Mucosa of rectum (tissue), 2 donors: Measurements from ENCODE around the gene FGFBP2.

Experiments used
- H3K27ac ChIP-seq, 2 donors: one replicate each; pipeline ENCODE4 v1.7.0; 2013; ENCODE audit warnings: inconsistent platforms in 2 of 2, low read depth in 2 of 2, low read length in 2 of 2
- H3K27me3 ChIP-seq, 2 donors: one replicate each; pipeline ENCODE4 v1.7.0; 2013; ENCODE audit warnings: low read length in 2 of 2; ENCODE audit not compliant: control insufficient read depth in 2 of 2, insufficient read depth in 2 of 2
- H3K36me3 ChIP-seq, 2 donors: one replicate each; pipeline ENCODE4 v1.7.0; 2013; ENCODE audit warnings: low read length in 2 of 2; ENCODE audit not compliant: control insufficient read depth in 2 of 2, insufficient read depth in 2 of 2
- H3K4me1 ChIP-seq, 2 donors: one replicate each; pipeline ENCODE4 v1.7.0; 2013; ENCODE audit warnings: low read length in 2 of 2, mild to moderate bottlenecking in 1 of 2; ENCODE audit not compliant: control insufficient read depth in 2 of 2, insufficient read depth in 2 of 2
- H3K4me3 ChIP-seq, 2 donors: one replicate each; pipeline ENCODE4 v1.7.0; 2013; ENCODE audit warnings: low read length in 2 of 2
- H3K9ac ChIP-seq, 2 donors: one replicate each; pipeline ENCODE4 v1.7.0; 2013; ENCODE audit warnings: low read length in 2 of 2, low read depth in 1 of 2, mild to moderate bottlenecking in 1 of 2
- H3K9me3 ChIP-seq, 2 donors: one replicate each; pipeline ENCODE4 v1.7.0; 2013; ENCODE audit warnings: low read length in 2 of 2; ENCODE audit not compliant: control insufficient read depth in 2 of 2
- donor health status: healthy.
- donor health status: Normal muscosa, but diverticular disease.

FGFBP2 gene

DNA sequence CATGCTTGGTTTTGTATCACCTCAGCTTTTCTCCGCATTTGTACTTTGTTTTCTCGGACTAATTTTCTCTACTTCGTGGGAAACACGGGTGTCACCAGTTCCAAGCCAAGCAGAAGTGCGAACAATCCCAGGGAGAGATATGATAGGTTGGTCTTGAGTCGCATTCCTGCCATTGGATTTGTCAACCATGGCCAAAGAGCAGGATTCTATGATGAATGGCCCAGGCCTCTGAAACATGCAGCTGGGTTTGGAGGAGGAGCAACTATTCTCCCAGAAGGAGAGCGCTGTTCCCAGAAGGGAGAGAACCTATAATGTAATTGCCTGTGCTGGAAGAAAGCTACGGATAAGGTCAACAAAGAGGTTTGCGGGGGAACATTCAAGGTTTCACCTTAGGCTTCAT is 14.1 kb downstream of the FGFBP2 start:
- Histone ChIP-seq H3K4me1 (no peaks in the 10 kb centered on the region), H3K9ac (no peak overlapping the region), H3K9me3 (no peaks in the 10 kb centered on the region), H3K27ac (no peak overlapping the region), H3K36me3 (no peaks in the 10 kb centered on the region), H3K27me3 (no peaks in the 10 kb centered on the region), H3K4me3 (no peak overlapping the region)

DNA sequence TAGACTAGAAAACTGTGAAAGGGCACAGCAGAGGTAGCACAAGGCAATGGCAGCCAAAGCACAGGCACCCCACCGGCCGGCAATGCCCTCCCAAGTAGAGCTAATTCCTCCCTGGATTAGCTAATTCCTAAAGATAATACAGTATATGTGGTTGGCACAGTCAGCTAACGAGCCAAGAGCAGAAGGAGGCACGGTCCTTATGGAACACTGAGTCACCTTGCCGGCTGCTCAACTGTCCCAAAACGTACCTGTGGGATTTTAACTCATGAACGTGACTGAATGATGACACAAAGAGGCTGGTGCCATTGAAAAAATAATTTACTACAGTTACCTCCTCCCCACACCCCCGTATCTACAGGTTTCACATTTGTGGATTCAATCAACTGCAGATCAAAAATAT is 15.3 kb downstream of the FGFBP2 start:
- Histone ChIP-seq H3K27me3 (no peaks in the 10 kb centered on the region), H3K9ac (no peak overlapping the region), H3K27ac (no peak overlapping the region), H3K9me3 (no peaks in the 10 kb centered on the region), H3K4me3 (no peak overlapping the region), H3K4me1 (no peaks in the 10 kb centered on the region), H3K36me3 (no peaks in the 10 kb centered on the region)

- H3K9ac ChIP-seq: no peak overlapping the region
- no peaks in the 10 kb centered on the region for H3K4me1 ChIP-seq
- no peak overlapping the region for H3K27ac ChIP-seq
- no peaks in the 10 kb centered on the region for H3K36me3 ChIP-seq
- no peaks in the 10 kb centered on the region for H3K9me3 ChIP-seq
- H3K4me3 ChIP-seq: no peak overlapping the region
- no peaks in the 10 kb centered on the region for H3K27me3 ChIP-seq
Measured at GRCh38 chr4:15945516-15945915, 17.5 kb downstream of the FGFBP2 start.

- Histone ChIP-seq H3K27me3 (no peaks in the 10 kb centered on the region), H3K27ac (no peak overlapping the region), H3K4me1 (no peaks in the 10 kb centered on the region), H3K9me3 (no peaks in the 10 kb centered on the region), H3K4me3 (no peak overlapping the region), H3K9ac (no peak overlapping the region), H3K36me3 (no peaks in the 10 kb centered on the region)
Measured at GRCh38 chr4:15944895-15945294, 18.1 kb downstream of the FGFBP2 start.

DNA sequence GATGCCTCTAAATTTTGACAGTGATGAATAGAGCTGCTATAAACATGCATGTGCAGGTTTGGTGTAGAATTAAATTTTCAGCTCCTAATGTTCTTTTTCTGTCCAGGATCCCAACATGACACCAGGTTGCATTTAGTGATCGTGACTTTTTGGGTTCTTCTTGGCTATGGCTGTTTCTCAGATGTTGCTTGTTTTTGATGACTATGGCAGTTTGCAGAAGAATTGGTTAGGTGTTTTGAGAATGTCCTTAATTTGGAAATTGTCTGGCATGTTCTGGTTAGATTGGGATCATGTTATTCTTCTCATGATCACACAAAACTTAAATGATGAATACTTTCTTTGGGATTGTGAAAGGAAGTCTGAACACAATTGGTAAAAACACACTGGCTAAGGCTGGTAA is 20.7 kb downstream of the FGFBP2 start:
- peaks cover 7 to 14% of the 10 kb centered on the region in 2 donors for H3K4me1 ChIP-seq
- no peaks in the 10 kb centered on the region for H3K27me3 ChIP-seq
- H3K36me3 ChIP-seq: no peaks in the 10 kb centered on the region
- no peak overlapping the region for H3K9ac ChIP-seq
- no peak overlapping the region for H3K27ac ChIP-seq
- no peaks in the 10 kb centered on the region for H3K9me3 ChIP-seq
- H3K4me3 ChIP-seq: no peak overlapping the region

GRCh38 chr4:15938640-15939039 is 24.3 kb downstream of the FGFBP2 start, which contains the start of gene FGFBP1:
FGFBP1 (minus strand) TSS chr4:15938740; CDS start chr4:15936632, 2,108 bp downstream.
- Histone ChIP-seq H3K4me3 (peak within 1 kb of the TSS; percentile 11 to 22), H3K4me1 (peaks cover 8 to 26% of the 10 kb centered on the region in 2 donors), H3K9me3 (no peaks in the 10 kb centered on the region), H3K27ac (peak within 1 kb of the TSS; percentile 77 to 78), H3K9ac (peak within 1 kb of the TSS in 1 of 2 donors; percentile 58), H3K27me3 (no peaks in the 10 kb centered on the region), H3K36me3 (no peaks in the 10 kb centered on the region)

DNA sequence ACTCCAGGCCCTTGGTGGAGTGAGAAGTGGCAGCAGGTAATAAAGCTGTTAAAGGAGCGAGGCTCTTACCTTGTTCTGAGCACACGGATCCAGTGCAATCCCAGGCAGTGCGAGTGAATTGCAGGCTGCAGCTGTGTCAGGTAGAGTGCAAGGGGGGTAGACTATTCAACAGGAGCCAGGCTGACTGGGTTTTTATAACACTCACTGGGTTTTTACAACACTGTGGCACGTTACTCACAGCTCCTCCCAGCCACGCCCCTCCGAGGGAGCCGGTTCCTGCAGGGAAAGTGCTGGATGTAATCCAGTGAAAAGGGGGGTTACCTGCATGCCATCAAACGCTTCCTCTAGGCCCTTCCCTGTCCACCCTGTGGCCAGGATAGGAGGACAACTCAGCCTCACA is 24.8 kb downstream of the FGFBP2 start:
- Histone ChIP-seq H3K9ac (peak overlapping the region in 1 of 2 donors; percentile 58), H3K4me1 (peaks cover 8 to 26% of the 10 kb centered on the region in 2 donors), H3K9me3 (no peaks in the 10 kb centered on the region), H3K27me3 (no peaks in the 10 kb centered on the region), H3K4me3 (peak overlapping the region in 1 of 2 donors; percentile 22), H3K36me3 (no peaks in the 10 kb centered on the region), H3K27ac (peak overlapping the region; percentile 77 to 78)

GRCh38 chr4:15936495-15936894 is 26.5 kb downstream of the FGFBP2 start:
- no peaks in the 10 kb centered on the region for H3K36me3 ChIP-seq
- H3K4me3 ChIP-seq: peak overlapping the region in 1 of 2 donors; percentile 19

DNA sequence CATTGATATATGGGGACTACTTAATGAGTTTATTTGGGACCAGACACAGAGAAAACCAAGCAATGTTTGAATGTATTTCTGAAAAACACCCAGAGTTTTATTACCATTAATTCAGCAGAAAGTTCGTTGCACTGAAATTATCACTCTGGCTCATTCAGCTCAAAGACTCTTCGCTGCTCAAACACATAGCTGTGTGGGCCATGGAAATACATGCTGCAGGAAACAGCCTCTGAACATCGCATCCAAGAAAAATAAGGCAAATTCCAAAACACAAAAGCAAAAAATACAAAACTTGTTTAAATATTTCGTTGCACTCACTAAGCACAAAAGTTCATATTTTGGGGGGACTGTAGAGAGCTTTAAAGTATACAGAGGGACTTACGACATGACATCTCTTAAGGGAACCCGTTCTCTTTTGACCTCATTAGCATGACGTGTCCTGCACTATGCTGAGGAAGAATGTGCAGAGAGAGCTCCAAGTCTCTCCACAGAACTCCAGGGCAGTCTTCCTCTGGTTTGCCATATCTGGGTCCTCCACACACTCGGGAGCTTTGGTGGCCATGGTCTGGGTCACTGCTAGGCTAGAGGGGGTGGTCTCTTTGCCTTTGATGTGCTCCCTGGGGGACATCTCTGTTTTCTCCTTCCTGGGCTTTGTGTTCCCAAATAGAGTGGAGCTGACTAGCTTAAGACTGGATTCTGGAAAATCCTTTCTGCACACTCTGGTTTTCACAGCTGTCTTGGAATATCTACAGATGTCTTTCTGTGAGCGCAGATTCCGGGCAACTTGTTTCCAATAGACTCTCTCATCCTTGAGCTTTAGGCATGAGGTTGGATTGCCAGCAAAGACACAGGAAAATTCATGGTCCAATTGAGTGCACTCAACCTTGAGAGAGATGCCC is 27.2 kb downstream of the FGFBP2 start:
- H3K9ac ChIP-seq: no peak overlapping the region
- H3K27me3 ChIP-seq: no peaks in the 10 kb centered on the region
- peaks cover 8 to 26% of the 10 kb centered on the region in 2 donors for H3K4me1 ChIP-seq
- H3K36me3 ChIP-seq: no peaks in the 10 kb centered on the region
- H3K4me3 ChIP-seq: no peak overlapping the region
- H3K9me3 ChIP-seq: no peaks in the 10 kb centered on the region
- H3K27ac ChIP-seq: no peak overlapping the region

More at GRCh38 chr4:15936495-15936894, 26.5 kb downstream of the FGFBP2 start:
- peak overlapping the region in 1 of 2 donors; percentile 6 for H3K27ac ChIP-seq
- no peaks in the 10 kb centered on the region for H3K9me3 ChIP-seq
- H3K9ac ChIP-seq: peak overlapping the region in 1 of 2 donors; percentile 29
- no peaks in the 10 kb centered on the region for H3K27me3 ChIP-seq
- H3K4me1 ChIP-seq: peaks cover 8 to 26% of the 10 kb centered on the region in 2 donors

DNA sequence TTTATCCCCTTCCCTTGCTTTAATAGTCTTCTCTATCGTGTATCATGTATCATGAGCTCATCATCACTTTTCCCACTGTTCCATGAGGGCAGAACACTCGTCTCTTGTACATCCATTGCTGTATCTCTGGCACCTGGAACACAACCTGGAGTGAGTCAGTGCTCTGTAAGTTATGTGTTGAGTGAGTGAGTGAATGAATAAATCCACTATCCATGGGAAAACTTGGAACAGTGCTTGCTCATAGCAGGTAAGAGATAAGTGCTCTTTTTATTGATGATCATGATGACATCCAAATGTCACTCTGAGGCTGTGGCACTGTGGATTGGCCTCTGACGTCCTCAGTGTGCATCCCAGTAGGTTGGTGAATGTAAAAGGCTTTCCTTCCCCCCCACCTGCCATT is 28.7 kb downstream of the FGFBP2 start:
- Histone ChIP-seq H3K36me3 (no peaks in the 10 kb centered on the region), H3K27ac (no peak overlapping the region), H3K9me3 (no peaks in the 10 kb centered on the region), H3K4me3 (no peak overlapping the region), H3K27me3 (no peaks in the 10 kb centered on the region), H3K4me1 (peaks cover 8 to 26% of the 10 kb centered on the region in 2 donors), H3K9ac (no peak overlapping the region)
